ENCODE data around the gene NOD2. TPM values are rescaled to one million over a fixed set of nuclear protein-coding genes. Genes with fewer than 3 reads are reported as not detected.

NOD2 gene
- total RNA-seq, 1 donor from 2014 or later: 4.4 TPM

- DNase-seq: no peak
Observed at GRCh38 chr16:50670476-50670875, 22.9 kb upstream of the NOD2 start.

GRCh38 chr16:50671644-50672260 lies 21.7 kb upstream of the NOD2 start:
- no peak for DNase-seq

GRCh38 chr16:50673496-50674275 lies 19.7 kb upstream of the NOD2 start:
- no peak for DNase-seq

GRCh38 chr16:50674831-50675230 lies 18.6 kb upstream of the NOD2 start:
- no peak for DNase-seq

- DNase-seq: no peak
Observed at GRCh38 chr16:50675686-50676610, 17.5 kb upstream of the NOD2 start.

GRCh38 chr16:50676684-50677225 lies 16.7 kb upstream of the NOD2 start:
- DNase-seq: no peak

- DNase-seq: no peak
Observed at GRCh38 chr16:50677351-50677750, 16.1 kb upstream of the NOD2 start.

- DNase-seq: no peak
Observed at GRCh38 chr16:50678531-50678930, 14.9 kb upstream of the NOD2 start.

- DNase-seq: no peak
Observed at GRCh38 chr16:50679266-50679665, 14.1 kb upstream of the NOD2 start.

GRCh38 chr16:50679676-50680555 lies 13.5 kb upstream of the NOD2 start:
- DNase-seq: no peak

GRCh38 chr16:50680556-50680893 lies 12.9 kb upstream of the NOD2 start:
- no peak for DNase-seq

GRCh38 chr16:50681021-50681885 lies 12.2 kb upstream of the NOD2 start, which contains the start of gene SNX20:
SNX20 (minus strand) TSS chr16:50681312; CDS start chr16:50677526, 3,786 bp downstream.
- DNase-seq: no peak

- DNase-seq: no peak
Observed at GRCh38 chr16:50683689-50684374, 9.6 kb upstream of the NOD2 start.

GRCh38 chr16:50684823-50685461 lies 8.5 kb upstream of the NOD2 start:
- DNase-seq: no peak

- DNase-seq: no peak
Observed at GRCh38 chr16:50685462-50686063, 7.8 kb upstream of the NOD2 start.

- DNase-seq: no peak
Observed at GRCh38 chr16:50688083-50688482, 5.3 kb upstream of the NOD2 start.

GRCh38 chr16:50688867-50689266 lies 4.5 kb upstream of the NOD2 start:
- no peak for DNase-seq

GRCh38 chr16:50690177-50690576 lies 3.2 kb upstream of the NOD2 start:
- DNase-seq: no peak

- no peak for DNase-seq
Observed at GRCh38 chr16:50692644-50692998, 785 bp upstream of the NOD2 start.
